ENCODE data around the gene PDE8A.

The PDE8A gene

GRCh38 chr15:85016275-85016674 is 34.6 kb downstream of the PDE8A start:
- no peak overlapping the region for H3K4me3 ChIP-seq (ENCODE audit: insufficient read depth, low read length, poor library complexity, severe bottlenecking)
- no peaks in the 10 kb centered on the region for H3K9me2 ChIP-seq (replicated peaks; ENCODE audit: insufficient read depth, low read length)
- H3K27ac ChIP-seq (ENCODE audit: low read depth, low read length), result no peak overlapping the region
- no peaks in the 10 kb centered on the region for H3K27me3 ChIP-seq (ENCODE audit: low read length)
- no peak overlapping the region for H2AFZ ChIP-seq (ENCODE audit: low read depth, low read length, severe bottlenecking)
- TF ChIP-seq EZH2phosphoT487 (conservative IDR thresholded peaks at IDR 0.05; ENCODE audit: low read length) (no peak), CTCF (IDR thresholded peaks at IDR 0.05; ENCODE audit: insufficient read depth, low read length, poor library complexity, severe bottlenecking) (no peak)
- H4K20me1 ChIP-seq (ENCODE audit: low read depth, low read length), result no peaks in the 10 kb centered on the region
- no peaks in the 10 kb centered on the region for H3K9me3 ChIP-seq (ENCODE audit: insufficient read depth, low read length)
- H3K9ac ChIP-seq (ENCODE audit: low read length), result no peak overlapping the region
- no peaks in the 10 kb centered on the region for H3K36me3 ChIP-seq (ENCODE audit: low read length)
- no peaks in the 10 kb centered on the region for H3K79me2 ChIP-seq (ENCODE audit: insufficient read depth, low read length)
- no peak overlapping the region for H3K4me2 ChIP-seq (ENCODE audit: low read depth, low read length, poor library complexity, severe bottlenecking)
- H3F3A ChIP-seq (ENCODE audit: insufficient read depth), result no peaks in the 10 kb centered on the region

GRCh38 chr15:85019815-85020590 is 38.3 kb downstream of the PDE8A start:
- no peak overlapping the region for H2AFZ ChIP-seq (ENCODE audit: low read depth, low read length, severe bottlenecking)
- no peaks in the 10 kb centered on the region for H3K9me2 ChIP-seq (replicated peaks; ENCODE audit: insufficient read depth, low read length)
- H3F3A ChIP-seq (ENCODE audit: insufficient read depth), result no peaks in the 10 kb centered on the region
- no peaks in the 10 kb centered on the region for H3K79me2 ChIP-seq (ENCODE audit: insufficient read depth, low read length)
- no peak overlapping the region for H3K9ac ChIP-seq (ENCODE audit: low read length)
- TF ChIP-seq CTCF (IDR thresholded peaks at IDR 0.05; ENCODE audit: insufficient read depth, low read length, poor library complexity, severe bottlenecking), result no peak
- no peak for TF ChIP-seq EZH2phosphoT487 (conservative IDR thresholded peaks at IDR 0.05; ENCODE audit: low read length)
- H3K27ac ChIP-seq (ENCODE audit: low read depth, low read length), result no peak overlapping the region
- no peak overlapping the region for H3K4me2 ChIP-seq (ENCODE audit: low read depth, low read length, poor library complexity, severe bottlenecking)
- H3K4me3 ChIP-seq (ENCODE audit: insufficient read depth, low read length, poor library complexity, severe bottlenecking), result no peak overlapping the region
- H4K20me1 ChIP-seq (ENCODE audit: low read depth, low read length), result no peaks in the 10 kb centered on the region
- no peaks in the 10 kb centered on the region for H3K9me3 ChIP-seq (ENCODE audit: insufficient read depth, low read length)
- H3K27me3 ChIP-seq (ENCODE audit: low read length), result no peaks in the 10 kb centered on the region
- no peaks in the 10 kb centered on the region for H3K36me3 ChIP-seq (ENCODE audit: low read length)

GRCh38 chr15:85021409-85021808 is 39.8 kb downstream of the PDE8A start:
- TF ChIP-seq EZH2phosphoT487 (conservative IDR thresholded peaks at IDR 0.05; ENCODE audit: low read length), result no peak
- TF ChIP-seq CTCF (IDR thresholded peaks at IDR 0.05; ENCODE audit: insufficient read depth, low read length, poor library complexity, severe bottlenecking), result no peak
- Histone ChIP-seq H4K20me1 (ENCODE audit: low read depth, low read length) (no peaks in the 10 kb centered on the region), H3K79me2 (ENCODE audit: insufficient read depth, low read length) (no peaks in the 10 kb centered on the region), H2AFZ (ENCODE audit: low read depth, low read length, severe bottlenecking) (no peak overlapping the region), H3K9me3 (ENCODE audit: insufficient read depth, low read length) (no peaks in the 10 kb centered on the region), H3F3A (ENCODE audit: insufficient read depth) (no peaks in the 10 kb centered on the region), H3K9me2 (replicated peaks; ENCODE audit: insufficient read depth, low read length) (no peaks in the 10 kb centered on the region), H3K27me3 (ENCODE audit: low read length) (no peaks in the 10 kb centered on the region), H3K4me3 (ENCODE audit: insufficient read depth, low read length, poor library complexity, severe bottlenecking) (no peak overlapping the region), H3K27ac (ENCODE audit: low read depth, low read length) (no peak overlapping the region), H3K4me2 (ENCODE audit: low read depth, low read length, poor library complexity, severe bottlenecking) (no peak overlapping the region), H3K36me3 (ENCODE audit: low read length) (no peaks in the 10 kb centered on the region), H3K9ac (ENCODE audit: low read length) (no peak overlapping the region)
